NCI-H524 treated with DMSO at 0.1 percent for 48 hours (cell line): ENCODE results near the gene KSR2.

Experiments
- DNase-seq: peaks from one replicate; lab custom pipeline; 2025; lab: John Stamatoyannopoulos, UW

The KSR2 gene

DNA sequence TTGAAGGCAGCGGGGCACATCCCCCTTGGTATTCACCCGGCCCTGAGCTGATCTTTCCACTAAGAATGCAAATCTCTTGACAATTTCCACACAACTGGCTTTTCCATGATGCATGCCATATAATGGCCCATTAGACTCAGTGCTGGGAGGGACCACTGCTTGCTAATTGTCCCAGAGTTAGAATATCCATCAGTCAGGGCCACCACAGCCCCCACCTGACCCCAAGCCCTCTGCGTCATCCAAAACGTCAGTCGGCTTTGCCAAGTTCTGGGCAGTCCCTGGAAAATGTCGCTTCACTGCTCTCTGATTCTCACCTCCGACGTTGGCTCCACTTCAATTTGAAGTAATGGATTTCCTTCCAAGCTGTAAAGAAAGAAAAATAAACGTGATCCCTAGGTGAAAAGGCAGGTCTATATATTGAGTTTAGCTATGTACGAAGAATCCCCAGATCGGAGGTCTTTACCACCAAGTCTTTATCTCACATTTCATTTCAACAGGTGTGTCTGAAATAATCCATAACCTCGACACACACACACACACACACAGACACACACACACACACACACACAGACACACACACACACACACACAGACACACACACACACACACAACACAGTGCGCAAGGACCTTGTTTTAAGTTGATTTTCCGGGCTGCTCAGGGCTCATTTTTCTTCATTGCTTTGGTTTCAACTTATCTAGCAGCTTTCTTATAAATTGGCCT is 441.9 kb downstream of the KSR2 start:
- no peak for DNase-seq

DNA sequence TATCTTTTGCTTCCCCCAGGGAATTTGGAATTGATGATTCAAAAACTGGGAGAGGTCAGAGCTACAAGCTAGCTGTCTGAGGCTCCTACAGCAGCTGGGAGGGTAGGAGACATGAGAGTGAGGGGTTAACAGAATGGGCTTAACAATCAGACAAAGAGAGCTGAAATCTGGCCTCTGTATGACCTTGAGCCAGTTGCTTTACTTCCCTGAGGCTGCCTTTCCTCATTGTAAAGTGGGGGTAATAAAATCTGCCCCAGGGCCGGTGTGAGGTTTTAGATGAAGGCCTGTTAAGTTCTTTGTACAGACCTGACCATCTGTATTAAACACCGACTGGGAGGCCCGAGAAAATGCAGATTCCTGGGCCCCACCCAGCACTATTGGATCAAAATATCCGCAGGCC is 443.0 kb downstream of the KSR2 start:
- no peak for DNase-seq

DNA sequence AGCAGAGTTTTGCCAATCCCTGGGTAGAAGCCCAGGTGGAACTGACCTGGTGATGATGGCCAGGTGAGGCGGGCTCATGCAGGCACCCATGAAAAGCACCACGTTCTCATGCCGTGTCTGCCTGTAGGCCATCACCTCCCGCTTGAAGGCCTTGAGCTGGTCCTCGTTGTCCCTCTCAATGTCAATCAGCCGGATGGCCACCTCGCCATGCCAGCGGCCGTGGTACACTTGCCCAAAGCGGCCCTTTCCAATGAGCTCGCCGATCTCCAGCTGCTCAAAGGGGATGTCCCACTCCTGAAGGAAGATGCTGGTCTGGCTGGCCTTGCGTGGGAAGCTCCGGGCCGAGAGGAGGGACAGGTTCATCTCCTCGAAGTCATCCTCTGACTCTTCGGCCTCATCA is 444.0 kb downstream of the KSR2 start:
- no peak for DNase-seq

DNA sequence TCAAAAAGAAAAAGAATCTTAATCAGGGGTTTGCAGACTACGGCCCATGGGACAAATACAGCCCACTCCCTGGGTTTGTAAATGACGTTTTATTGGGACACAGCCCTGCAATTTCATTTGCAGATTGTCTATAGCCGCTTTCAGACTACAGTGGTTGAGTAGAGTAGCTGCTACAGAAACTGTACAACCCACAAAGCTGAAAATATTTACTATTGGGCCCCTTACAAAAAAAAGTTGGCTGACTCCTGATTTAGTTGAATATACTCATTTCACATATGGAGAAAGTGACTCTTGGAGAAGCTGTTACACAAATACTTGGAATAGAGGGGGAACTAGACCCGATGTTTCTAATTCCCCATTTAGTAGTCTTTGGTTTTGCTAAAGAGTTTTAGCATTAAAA is 444.8 kb downstream of the KSR2 start:
- DNase-seq: no peak

DNA sequence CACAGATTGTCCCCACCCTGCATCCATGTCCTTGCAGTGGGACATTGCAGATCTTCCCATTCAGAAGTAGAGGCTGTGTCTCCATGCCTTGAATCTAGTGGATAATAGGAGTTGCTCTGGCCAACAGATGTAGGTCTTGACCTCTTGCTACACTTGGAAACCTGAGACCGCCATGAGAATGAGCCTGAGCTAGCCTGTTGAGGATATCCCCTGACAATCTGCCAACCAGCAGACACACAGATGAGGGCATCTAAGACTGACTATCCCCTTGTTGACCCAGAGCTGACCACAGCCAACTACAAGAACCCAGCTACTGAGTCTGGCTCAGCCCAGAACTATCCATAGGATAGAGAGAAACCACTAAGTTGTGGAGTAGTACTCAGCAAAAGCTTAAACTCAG is 446.2 kb downstream of the KSR2 start:
- no peak for DNase-seq

DNA sequence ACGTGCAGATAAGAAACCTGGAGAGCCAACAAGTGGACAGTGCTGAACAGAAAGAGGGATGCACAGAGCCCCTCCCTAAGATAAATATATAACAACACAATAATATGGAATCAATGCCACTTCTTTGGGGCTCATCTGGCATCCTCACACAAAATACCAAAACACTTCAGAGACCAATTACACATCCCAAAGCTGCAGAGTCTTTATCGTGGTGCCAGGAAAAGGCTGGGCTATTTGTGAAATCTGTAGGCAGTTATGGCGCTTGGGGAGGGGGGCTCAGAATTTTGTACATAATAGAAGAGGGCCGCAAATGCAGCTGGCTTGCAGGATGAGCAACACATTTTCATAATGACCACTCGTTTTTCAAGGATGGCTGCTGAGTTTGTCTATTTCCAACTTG is 446.9 kb downstream of the KSR2 start:
- no peak for DNase-seq

DNA sequence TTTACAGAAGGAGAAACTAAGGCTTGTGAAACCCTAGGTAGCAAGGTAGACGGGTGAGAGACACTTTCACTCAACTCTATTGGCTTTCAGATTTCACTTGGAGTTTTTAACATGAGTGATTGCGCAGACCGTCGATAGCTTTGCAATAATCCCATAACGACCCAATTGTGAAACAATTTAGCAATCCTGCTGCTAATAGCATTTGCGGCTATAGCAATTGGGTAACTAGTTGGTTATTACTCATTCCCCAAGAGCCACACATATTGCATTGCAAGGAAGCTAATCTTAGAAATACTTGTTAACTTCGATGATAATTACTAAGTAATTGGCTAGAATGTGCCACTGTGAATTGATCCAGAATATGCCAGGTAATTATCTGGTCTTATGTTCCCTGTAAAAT is 447.4 kb downstream of the KSR2 start:
- DNase-seq: no peak

DNA sequence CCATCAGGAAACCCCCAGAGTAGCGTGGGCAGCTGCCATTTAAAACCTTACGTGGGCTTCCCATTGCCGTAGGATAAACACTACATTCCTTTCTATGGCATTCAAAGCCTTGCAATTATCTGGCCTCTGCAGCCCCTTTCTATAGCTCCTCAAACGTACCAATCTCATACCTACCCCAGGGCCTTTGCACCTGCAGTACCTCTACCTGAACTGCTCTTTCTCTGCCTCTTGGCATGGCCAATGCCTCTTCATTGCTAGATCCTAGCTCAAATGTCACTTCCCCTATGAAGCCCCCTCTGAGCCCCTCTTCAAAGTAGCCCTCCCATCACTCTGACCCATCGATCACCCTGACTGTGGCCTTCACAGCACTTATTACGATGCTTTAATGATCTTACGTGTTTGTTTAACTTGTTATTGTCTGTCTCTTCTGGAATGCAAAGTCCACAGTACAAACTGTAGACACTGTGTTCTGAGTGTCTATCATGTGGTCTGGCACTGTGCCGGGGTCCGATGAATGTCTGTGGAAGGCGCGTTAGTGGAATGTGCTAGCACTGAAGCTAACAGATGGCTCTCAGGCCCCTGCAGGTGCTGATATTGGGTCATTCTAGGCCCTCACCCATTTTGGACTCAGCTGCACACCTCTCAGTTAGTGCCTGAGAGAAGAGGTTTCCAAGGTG is 450.1 kb downstream of the KSR2 start:
- no peak for DNase-seq

DNA sequence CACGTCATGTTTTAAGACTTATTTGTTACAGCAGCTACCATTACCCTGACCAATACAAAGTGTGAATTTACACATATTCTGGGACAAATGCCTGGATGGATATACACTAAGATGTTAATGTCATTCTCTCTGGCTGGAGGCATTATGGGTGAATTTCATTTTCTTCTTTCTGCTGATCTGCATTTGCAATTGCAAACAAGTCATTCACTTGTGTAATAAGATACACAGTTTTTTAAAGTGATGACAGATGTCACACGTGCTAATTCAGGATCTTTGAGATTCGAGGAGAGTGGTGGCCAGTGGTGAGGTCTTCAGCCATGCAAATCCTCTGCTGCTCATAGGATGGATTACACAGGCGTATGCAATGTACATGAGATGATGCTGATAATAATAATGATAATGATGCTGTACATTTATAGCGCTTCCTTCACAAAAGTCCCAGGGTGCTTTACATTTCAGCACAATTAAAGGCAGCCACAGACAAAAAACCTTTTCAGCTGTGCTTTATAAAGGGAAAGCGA is 451.5 kb downstream of the KSR2 start:
- DNase-seq: peak; percentile 47

DNA sequence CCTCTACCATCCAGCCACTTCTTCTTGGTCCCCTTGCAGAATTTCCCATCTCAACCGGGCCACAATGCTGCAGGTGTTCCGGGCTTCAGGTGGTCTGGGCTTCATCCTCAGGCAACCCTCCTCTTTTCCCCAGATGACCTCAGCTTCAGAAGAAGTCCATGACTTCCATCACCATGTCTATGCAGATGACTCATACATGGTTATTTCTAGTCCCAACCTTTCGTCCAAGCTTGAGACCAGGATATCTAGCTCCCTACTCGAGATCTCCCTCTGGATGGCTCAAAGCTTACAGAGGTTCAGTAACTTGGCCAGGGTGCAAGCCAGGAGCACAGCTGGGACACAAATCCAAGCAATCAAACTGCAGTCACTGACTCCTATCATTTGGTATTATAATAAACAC is 452.8 kb downstream of the KSR2 start:
- no peak for DNase-seq

DNA sequence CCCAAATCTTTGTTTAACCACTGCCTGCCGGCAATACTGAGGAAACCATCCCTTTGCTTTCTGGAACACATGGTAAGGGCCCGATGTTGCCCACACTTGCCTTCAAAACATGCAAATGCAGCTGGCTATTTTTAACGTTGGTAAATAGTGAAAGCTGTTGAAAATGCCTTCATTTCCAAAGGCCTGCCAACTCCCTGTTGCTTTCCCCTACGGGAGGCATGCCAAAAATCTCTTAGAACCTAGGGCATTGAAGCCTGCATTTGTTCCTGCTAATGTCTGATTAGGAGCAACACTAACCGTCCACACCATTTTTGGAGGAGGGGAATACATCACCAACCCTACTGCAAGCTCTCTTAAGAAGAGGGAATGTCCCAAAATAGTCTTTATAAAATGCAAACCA is 454.8 kb downstream of the KSR2 start:
- no peak for DNase-seq

DNA sequence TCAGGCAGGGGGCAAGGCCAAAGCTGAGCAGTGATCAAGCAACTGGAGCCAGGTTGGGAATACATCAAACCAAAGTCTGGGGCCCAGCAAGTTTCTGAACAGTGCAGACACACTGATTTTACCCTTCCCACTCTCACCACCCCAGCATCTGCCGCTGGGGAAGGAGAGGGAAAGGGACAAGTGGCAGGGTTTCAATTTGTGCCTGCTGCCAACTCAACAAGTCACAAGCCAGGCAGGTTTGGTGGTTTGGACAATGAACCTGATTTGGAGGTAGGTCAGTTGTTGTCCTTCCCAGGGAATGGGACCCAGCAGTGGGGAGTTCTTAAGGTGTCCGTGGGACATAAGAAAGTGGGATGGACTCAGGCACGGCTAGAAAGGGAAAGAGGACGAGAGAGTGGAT is 455.4 kb downstream of the KSR2 start:
- DNase-seq: no peak

DNA sequence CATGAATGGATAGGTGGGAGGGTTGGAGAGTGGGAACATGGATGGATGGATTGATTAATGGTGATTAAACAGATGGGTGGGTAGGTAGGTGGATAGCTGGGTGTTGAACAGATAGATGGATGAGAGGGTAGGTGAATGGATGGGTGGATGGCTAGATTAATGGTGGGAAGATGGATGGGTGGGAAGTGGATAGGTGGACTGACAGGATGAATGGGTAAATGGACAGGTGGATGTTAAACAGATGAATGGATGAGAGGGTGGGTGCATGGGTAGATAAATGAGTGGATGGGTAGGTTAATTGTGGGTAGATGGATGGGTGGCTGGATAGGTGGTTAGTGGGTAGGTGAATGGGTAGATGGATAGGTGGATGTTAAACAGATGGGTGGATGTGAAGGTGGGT is 460.3 kb downstream of the KSR2 start:
- no peak for DNase-seq

DNA sequence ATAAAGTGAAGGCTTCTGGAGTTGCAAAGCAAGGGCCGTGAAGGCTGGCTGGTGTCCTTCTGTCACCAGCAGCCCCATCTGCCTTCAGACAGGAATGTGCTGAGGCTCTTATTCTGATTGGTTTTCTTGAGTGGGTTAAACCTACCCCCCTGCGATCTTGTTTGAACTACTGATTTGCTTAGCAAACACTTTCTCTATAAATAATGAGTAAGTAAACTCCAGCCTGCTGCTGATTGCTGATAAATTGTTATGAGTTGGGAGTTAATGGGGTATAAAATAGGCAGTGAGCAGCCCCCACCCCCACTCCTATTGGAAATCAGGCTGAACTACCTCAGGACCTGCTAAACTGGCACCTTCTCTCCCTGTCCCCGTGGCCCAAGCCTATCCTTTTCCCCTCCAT is 461.2 kb downstream of the KSR2 start:
- DNase-seq: peak; percentile 61

DNA sequence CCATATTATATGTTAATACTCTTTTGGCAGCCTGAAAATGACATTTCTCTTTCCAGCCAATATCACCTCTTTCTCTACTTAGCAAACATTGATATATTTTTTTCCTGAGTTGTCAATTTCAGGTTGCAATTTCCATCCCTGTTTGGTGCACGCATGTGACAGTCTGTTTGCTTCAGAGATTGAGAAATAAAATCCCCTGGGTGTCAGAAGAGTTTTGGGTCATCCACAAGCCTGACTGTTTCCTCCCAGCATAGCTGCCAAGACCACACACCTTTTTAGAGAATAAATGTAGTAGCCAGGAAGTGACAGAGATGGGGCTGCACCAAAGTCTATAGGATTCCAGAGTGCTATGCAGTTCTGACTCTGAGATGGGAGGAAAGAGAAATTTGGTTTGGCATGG is 462.5 kb downstream of the KSR2 start:
- no peak for DNase-seq

DNA sequence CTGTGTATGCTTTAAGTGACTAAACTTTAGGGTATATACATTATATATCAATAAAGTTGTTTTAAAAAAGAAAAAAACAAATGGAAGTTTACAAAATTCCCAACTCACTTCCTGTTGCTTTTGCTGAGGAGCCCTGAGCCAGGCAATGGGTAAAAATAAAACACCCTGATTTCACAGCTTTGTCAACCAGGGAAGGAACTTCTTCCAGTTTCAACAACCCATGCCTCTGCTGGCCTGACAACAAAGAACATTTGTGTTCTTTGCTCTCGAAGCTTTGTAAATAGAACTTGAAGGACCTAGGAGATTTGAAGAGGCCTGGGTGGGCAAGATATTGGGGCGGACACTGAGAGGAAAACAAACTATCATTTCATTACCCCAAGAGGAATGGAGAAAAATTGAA is 466.2 kb downstream of the KSR2 start:
- DNase-seq: no peak

DNA sequence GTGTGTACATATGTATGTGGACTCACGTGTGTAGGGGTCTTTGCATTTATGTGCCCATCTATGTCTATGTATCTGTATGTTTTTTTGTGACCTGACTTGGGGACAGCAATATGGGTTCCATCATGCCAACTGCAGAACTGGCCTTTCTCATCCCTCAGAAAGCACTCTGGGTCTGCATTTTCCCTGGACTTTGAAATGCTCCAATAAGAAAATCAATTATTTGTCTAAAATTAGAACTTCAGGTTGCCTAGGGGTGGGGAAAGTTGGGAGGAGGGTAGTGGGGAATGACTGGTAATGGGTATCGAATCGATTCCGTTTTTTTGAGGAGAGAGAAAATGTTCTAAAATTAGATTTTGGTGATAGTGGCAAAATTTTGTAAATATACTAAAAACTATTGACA is 466.6 kb downstream of the KSR2 start:
- DNase-seq: no peak

DNA sequence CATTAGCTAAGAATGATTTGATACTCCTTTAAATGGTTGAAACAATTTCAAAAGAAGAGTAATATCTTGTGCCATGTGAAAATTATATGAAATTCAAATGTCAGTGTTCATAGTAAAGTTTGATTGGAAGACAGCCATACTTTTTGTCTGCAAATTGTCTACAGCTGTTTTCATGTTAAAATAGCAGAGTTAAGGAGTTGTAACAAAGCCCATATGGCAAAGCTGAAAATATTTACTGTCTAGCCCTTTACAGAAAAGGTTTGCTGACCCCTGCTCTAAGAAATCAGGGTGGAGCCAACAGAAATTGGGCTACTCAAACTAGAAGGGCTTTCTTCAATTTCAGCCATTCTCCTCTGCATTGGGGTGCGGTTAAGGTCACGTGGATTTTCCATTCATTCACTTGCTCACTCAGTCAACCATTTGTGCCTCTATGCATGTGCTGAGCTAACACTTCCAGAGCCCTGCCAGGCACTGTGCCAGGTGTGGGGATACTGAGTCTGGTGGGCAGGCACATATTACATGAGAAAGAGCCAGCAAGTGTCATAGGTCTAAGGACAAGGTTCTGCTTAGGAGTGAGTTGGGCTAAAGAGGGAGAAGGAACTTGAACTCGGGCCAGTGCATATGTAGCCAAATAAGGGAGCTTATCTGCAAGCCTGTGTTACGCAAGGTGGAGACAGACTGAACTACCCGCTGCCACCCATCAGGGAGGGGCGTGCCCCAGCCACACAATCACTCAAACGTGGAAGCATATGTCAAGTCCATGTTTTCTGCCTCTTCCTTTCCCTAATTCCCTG is 467.5 kb downstream of the KSR2 start:
- no peak for DNase-seq

DNA sequence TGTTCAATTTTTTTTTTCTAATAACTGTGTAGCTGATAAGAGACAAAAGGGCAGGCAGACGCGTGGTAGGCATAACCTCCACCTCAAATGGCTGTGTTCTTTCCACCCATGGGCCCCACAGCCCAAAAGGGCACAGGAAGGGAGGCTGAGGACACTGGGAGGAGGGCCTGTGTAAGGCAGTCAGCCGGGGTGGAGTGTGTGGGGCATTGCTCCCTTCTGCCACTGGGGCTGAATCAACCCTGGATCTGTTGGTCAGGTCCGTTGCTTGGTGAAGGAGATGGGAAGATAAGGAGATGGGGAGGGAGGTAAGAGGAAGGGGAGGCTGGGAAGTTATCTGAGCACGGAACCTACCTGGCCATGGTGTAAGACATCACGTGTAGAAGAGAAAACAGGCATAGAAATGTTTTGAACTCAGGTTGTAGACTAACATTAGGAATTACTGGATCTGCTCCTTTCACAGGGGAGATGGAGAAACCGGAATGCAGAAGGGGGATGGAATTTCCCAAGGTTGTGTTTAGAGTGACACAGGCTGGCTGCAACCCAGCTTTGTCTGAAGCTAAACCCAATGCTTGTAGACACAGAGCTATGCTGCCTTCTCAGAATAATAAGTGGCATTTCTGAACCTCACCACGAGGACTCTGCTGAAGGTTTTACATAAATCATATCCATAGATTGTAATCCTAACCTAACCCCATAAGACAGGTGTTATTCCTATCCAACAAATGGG is 468.9 kb downstream of the KSR2 start:
- no peak for DNase-seq

DNA sequence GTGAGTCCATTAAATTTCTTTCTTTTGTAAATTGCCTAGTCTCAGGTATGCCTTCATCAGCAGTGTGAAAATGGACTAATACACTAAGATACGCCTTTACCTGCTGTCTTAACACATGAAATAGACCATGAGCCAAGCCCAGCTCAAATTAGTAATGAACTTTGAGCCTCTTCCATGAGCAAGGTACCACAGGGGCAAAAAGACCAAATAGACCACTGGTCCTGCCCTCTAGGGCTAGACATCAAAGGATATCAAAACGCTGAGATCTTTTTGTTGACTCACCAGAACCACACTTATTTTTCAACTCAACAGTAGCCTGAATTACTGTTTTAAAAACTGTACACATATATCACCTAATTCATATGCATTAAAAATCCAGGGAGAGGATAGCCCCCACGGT is 469.9 kb downstream of the KSR2 start:
- no peak for DNase-seq

DNA sequence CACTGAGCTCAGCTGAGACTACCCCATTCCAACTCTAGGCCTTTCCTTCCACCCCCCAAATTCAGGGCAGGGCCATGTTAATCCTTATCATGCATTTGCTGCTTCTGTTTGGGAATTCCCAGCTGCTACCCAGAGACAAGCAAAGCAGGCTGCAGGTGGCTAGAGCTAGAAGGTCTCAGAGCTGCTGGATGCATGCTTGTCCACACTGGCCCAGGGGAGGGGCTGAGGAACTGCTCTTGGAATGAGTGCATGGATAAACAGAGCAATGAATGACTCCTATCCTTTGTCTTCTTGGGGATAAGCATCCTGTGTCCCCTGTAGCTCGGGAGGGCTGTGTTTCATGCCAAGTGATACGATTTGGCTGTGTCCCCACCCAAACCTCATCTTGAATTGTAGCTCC is 470.5 kb downstream of the KSR2 start:
- no peak for DNase-seq

DNA sequence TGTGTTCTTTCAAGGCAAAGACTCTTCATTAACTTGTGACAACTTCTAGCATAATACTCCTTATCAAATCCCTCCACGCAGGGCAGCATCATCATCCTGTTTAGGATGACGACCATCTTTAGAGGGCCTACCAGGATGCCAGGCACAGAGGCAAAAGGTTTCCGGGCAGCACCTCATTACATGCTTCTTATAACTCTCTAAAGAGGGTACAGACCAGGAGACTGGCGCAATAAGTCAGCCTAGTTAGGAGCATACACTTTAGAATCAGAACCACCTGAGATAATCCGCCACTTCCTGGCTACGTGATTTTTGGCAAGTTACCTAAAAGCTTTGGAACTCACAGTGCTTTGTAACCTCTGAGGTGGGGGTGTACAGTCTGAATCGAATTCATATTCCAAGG is 471.4 kb downstream of the KSR2 start:
- no peak for DNase-seq
